HG03139 (cell line): ENCODE results near the gene JAK2.
"Not testable (repeated sequence)": the region's sequence is repeated elsewhere in the genome, so short reads cannot be mapped to it uniquely, and the experiment has no call there.

Experiments
- ATAC-seq: cut with Tn5 transposase; IDR thresholded peaks from one replicate; pipeline ENCODE4 v1.9.1; 2021; ENCODE audit not compliant: unreplicated experiment

JAK2 gene

DNA sequence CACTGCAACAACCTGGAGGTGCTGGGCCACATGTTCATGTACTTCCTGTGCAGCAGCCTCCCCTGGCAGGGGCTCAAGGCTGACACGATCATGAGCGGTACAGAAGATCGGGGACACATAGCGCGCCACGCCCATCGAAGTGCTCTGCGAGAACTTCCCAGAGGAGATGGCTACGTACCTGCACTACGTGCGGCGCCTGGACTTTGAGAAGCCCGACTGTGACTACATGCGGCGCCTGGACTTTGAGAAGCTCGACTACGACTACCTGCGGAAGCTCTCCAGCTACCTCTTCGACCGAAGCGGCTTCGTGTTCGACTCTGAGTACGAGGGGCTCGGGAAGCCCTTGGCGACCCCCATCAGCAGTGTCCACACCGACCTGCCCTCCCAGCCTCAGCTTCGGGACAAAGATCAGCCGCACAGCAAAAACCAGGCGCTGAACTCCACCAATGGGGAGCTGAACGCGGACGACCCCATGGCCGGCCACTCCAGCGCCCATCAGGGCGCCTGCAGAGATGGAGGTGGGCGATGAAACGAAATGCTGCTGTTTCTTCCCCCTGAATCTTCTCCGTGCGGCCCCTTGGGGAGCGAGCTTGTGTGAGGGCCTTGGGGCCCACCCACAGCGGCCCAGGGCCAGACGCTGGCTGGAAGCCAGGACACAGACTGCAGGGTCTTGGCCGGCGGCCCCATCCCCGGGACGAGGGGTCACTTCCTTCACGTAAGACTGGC, 56.5 kb downstream of the JAK2 start:
- no peak for ATAC-seq

GRCh38 chr9:5042661-5043178, 57.6 kb downstream of the JAK2 start:
- no peak for ATAC-seq

GRCh38 chr9:5043381-5043780, 58.3 kb downstream of the JAK2 start:
- ATAC-seq, result no peak

DNA sequence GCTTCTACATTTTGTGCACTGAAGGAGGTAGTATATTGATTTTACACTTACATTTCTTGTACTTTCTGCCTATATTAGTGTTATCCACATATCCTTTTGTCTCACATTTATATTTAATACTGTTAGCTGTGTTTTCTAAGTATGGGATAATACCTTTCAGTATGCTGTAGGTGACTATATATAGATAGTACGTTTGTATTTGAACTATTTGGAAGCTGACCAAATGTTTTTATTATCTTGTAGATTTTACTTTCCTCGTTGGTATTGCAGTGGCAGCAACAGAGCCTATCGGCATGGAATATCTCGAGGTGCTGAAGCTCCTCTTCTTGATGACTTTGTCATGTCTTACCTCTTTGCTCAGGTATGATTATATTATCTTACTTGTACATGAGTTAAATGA, 59.1 kb downstream of the JAK2 start:
- ATAC-seq, result no peak

DNA sequence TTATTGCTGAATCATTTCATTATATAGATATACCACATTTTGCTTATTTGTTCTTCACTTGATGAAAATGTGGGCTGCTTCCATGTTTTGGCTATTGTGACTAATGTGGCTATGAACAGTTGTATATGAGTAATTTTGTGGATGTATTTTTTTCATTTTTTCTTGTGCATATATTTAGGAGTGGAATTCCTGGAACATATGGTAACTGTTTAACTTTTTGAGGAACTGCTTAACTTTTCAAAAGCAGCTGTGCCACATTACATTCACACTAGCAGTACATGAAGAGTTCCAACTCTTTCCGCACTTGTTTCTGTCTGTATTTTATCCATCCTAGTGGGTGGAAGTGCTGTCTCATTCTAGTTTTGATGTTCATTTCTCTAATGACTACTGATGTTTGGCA, 67.8 kb downstream of the JAK2 start:
- ATAC-seq, result no peak

DNA sequence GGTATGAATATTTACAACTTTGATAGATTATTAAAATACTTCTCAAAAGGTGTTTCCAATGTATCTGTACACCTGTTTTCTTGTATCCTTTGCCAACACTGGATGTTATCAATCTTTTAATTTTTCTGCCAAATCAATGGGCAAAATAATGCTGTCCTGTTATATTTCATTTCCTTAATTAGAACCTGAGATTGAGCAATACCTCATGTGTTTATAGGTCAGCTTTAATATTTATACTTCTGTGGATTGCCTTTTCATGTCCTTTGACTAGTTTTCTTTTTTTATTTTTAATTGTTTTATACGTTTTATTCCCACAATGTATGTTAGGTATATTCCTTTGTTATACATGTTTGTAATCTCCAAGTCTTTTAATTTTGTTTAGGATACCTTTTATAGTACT, 77.6 kb downstream of the JAK2 start:
- no peak for ATAC-seq

DNA sequence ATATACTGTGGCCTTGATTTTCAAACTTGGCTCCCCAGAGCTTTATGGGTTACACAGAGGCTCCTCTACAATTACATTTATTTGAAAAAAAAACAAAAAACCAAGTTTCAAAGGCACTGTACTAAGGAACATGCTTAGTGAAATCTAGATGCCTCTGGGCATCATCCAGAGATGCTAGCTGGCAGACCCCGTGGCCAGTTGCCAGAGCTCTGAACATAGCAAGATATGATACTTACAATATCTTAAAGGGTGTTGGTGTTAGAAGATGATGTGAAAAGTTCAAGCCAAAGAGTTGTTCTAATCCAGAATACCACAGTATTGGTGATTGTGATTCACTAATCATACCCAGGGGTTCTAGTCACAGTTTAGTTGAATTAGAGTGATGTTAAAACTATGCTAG, 87.8 kb downstream of the JAK2 start:
- ATAC-seq, result no peak

- no peak for ATAC-seq
Observed at GRCh38 chr9:5073701-5074100, 88.6 kb downstream of the JAK2 start.

- ATAC-seq, result no peak
Observed at GRCh38 chr9:5085993-5086392, 100.9 kb downstream of the JAK2 start.

GRCh38 chr9:5089737-5090136, 104.7 kb downstream of the JAK2 start:
- ATAC-seq, result no peak

- ATAC-seq, result no peak
Observed at GRCh38 chr9:5095795-5096194, 110.7 kb downstream of the JAK2 start.

- ATAC-seq, result no peak
Observed at GRCh38 chr9:5099466-5099865, 114.4 kb downstream of the JAK2 start.

DNA sequence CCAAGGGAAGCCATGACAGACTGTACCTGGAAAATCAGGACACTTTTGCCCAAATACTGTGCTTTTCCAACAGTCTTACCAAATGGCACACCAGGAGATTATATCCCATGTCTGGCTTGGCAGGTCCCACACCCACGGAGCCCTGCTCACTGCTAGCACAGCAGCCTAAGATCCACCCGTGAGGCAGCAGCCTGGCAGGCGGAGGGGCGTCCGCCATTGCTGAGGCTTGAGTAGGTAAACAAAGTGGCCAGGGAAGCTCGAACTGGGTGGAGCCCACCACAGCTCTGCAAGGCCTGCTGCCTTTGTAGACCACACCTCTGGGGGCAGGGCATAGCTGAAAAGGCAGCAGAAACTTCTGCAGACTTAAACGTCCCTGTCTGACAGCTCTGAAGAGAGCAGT, 116.1 kb downstream of the JAK2 start:
- not testable (repeated sequence) for ATAC-seq

DNA sequence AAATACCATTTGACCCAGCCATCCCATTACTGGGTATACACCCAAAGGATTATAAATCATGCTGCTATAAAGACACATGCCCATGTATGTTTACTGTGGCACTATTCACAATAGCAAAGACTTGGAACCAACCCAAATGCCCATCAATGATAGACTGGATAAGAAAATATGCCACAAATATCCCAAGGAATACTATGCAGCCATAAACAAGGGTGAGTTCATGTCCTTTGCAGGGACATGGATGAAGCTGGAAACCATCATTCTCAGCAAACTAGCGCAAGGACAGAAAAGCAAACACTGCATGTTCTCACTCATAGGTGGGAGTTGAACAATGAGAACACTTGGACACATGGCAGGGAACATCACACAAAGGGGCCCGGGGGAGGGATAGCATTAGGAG, 121.4 kb downstream of the JAK2 start:
- ATAC-seq, result not testable (repeated sequence)

- ATAC-seq, result no peak
Observed at GRCh38 chr9:5110867-5111681, 126.0 kb downstream of the JAK2 start.

- ATAC-seq, result no peak
Observed at GRCh38 chr9:5111696-5112095, 126.6 kb downstream of the JAK2 start.

- ATAC-seq, result no peak
Observed at GRCh38 chr9:5112109-5112592, 127.1 kb downstream of the JAK2 start.

DNA sequence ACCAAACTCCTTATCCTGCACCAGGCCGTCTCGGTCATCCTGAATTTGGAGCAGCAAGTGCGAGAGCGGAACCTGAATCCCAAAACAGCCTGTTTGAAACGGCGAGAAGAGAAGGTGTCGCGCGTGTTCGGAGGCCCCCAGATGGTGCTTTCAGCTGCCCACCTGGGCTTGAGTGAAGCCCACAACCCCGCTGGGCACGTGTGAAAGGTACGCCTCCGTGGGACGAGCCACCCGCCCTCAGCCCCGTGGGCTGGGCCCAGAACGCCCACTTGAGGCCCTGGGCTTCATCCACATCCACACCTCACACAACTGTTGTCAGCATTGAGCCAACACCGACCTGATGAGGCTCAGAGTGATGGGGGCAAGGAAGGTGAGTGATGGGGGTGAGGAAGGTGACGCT, 127.6 kb downstream of the JAK2 start:
- no peak for ATAC-seq

- no peak for ATAC-seq
Observed at GRCh38 chr9:5113523-5113922, 128.5 kb downstream of the JAK2 start.

DNA sequence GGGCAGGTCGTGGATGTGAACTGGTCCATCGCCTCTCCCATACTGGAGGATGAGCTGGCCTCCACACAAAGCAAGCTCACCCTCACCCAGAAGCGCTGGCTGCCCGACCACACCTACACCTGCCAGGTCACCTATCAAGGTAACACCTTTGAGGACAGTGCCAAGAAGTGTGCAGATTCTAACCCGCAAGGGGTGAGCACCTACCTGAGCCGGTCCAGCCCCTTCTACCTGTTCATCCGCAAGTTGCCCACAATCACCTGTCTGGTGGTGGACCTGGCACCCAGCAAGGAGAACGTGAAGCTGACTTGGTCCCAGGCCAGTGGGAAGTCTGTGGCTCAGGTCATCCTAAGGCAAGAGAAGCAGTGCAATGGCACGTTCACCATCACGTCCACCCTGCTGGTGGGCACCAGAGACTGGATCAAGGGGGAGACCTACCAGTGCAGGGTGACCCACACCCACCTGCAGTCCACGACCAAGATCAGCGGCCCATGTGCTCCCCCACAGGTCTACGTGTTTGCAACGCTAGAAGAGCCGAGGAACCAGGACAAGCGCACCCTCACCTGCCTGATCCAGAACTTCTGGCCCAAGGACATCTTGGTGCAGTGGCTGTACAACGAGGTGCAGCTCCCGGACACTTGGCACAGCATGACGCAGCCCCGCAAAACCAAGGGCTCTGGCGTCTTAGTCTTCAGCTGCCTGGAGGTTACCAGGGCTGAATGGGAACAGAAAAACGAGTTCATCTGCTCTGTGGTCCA, 129.1 kb downstream of the JAK2 start:
- no peak for ATAC-seq

DNA sequence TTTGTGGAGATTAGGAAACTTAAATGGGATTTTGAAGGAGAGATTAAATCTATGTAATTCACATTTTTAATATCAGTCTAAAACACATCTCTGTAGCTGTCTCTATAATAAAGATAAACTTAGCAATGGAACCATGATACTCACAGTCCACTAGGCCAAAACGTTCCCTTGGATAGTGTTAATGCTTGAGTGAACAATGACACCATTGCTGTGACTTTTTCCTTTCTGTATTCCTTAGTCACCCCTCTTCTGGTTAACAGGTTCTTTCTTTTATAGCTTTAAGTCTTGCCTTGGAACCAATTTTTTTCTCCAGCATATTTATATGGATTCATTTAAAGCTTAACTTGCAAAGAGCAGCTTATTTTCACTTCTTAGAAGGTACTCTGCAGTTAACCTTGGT, 137.0 kb downstream of the JAK2 start:
- ATAC-seq, result no peak
